H9 (cell line): ENCODE data around the gene ZNF248. TPM values are rescaled to one million over a fixed set of nuclear protein-coding genes. Genes with fewer than 3 reads are reported as not detected.

Experiments used
- DNase-seq: peaks from one replicate; pipeline ENCODE4 v3.0.0-alpha.2; 2017
- H2AFZ ChIP-seq: one replicate; pipeline ENCODE4 v1.6.1; 2013; ENCODE audit warnings: mild to moderate bottlenecking, low read length, control low read depth, moderate library complexity
- H2AK5ac ChIP-seq: 2 replicates; pipeline ENCODE4 v1.6.1; 2013; ENCODE audit warnings: low read length, control low read depth, mixed read lengths; ENCODE audit not compliant: insufficient read length
- H2BK120ac ChIP-seq: one replicate; pipeline ENCODE4 v1.6.1; 2013; ENCODE audit warnings: low read depth, mild to moderate bottlenecking, low read length, control low read depth, inconsistent platforms; ENCODE audit not compliant: poor library complexity, severe bottlenecking
- H2BK12ac ChIP-seq: 2 replicates; pipeline ENCODE4 v1.6.1; 2013; ENCODE audit warnings: low read length, control low read depth, mixed read lengths, low read depth; ENCODE audit not compliant: insufficient read length
- H2BK15ac ChIP-seq: 2 replicates; pipeline ENCODE4 v1.6.1; 2013; ENCODE audit warnings: low read depth, low read length, control low read depth
- H2BK20ac ChIP-seq: one replicate; pipeline ENCODE4 v1.6.1; 2013; ENCODE audit warnings: low read depth, mild to moderate bottlenecking, low read length, control low read depth, inconsistent platforms; ENCODE audit not compliant: poor library complexity, severe bottlenecking
- H2BK5ac ChIP-seq: 2 replicates; pipeline ENCODE4 v1.6.1; 2013; ENCODE audit warnings: low read length, control low read depth, mixed read lengths; ENCODE audit not compliant: insufficient read length
- H3K14ac ChIP-seq: 2 replicates; pipeline ENCODE4 v1.6.1; 2013; ENCODE audit warnings: low read length, control low read depth; ENCODE audit not compliant: insufficient read depth
- H3K18ac ChIP-seq: 2 replicates; pipeline ENCODE4 v1.6.1; 2013; ENCODE audit warnings: low read depth, mild to moderate bottlenecking, mixed read lengths, low read length, control low read depth; ENCODE audit not compliant: insufficient read length
- H3K23ac ChIP-seq: 2 replicates; pipeline ENCODE4 v1.6.1; 2013; ENCODE audit warnings: low read length, control low read depth, mixed read lengths, low read depth; ENCODE audit not compliant: insufficient read length
- H3K23me2 ChIP-seq: 2 replicates; pipeline ENCODE4 v1.6.1; 2013; ENCODE audit warnings: low read depth, mild to moderate bottlenecking, mixed read lengths, low read length, control low read depth; ENCODE audit not compliant: insufficient read length, poor library complexity, severe bottlenecking
- H3K27ac ChIP-seq: 2 replicates; pipeline ENCODE4 v1.5.1; 2013; ENCODE audit warnings: low read length, control low read depth, mixed read lengths, low read depth; ENCODE audit not compliant: insufficient read length
- H3K27me3 ChIP-seq: 2 replicates; pipeline ENCODE4 v1.6.1; 2013; ENCODE audit warnings: low read length, control low read depth, inconsistent platforms; ENCODE audit not compliant: insufficient read depth
- H3K4ac ChIP-seq: 2 replicates; pipeline ENCODE4 v1.6.1; 2013; ENCODE audit warnings: low read depth, mild to moderate bottlenecking, control low read depth, inconsistent platforms, low read length, moderate library complexity
- H3K4me1 ChIP-seq: 2 replicates; pipeline ENCODE4 v1.6.1; 2013; ENCODE audit warnings: low read length, control low read depth, inconsistent platforms; ENCODE audit not compliant: insufficient read depth
- H3K4me2 ChIP-seq: 2 replicates; pipeline ENCODE4 v1.6.1; 2013; ENCODE audit warnings: low read length, control low read depth, mixed read lengths; ENCODE audit not compliant: insufficient read length, insufficient read depth
- H3K56ac ChIP-seq: 2 replicates; pipeline ENCODE4 v1.6.1; 2013; ENCODE audit warnings: low read depth, mild to moderate bottlenecking, mixed read lengths, low read length, control low read depth; ENCODE audit not compliant: insufficient read length
- H3K79me1 ChIP-seq: 2 replicates; pipeline ENCODE4 v1.6.1; 2013; ENCODE audit warnings: low read depth, mild to moderate bottlenecking, moderate library complexity, low read length, control low read depth, inconsistent platforms; ENCODE audit not compliant: insufficient read depth, poor library complexity, severe bottlenecking
- H3K79me2 ChIP-seq: 2 replicates; pipeline ENCODE4 v1.6.1; 2013; ENCODE audit warnings: low read length, control low read depth, inconsistent platforms; ENCODE audit not compliant: insufficient read depth
- H3K9ac ChIP-seq: 2 replicates; pipeline ENCODE4 v1.6.1; 2013; ENCODE audit warnings: low read length, control low read depth, mixed read lengths; ENCODE audit not compliant: insufficient read length; ENCODE audit errors: extremely low read depth
- H3K9me3 ChIP-seq: one replicate; pipeline ENCODE4 v1.6.1; 2013; ENCODE audit warnings: low read depth, low read length, inconsistent platforms; ENCODE audit not compliant: control insufficient read depth
- H3T11ph ChIP-seq: one replicate; pipeline ENCODE4 v1.6.1; 2013; ENCODE audit warnings: mild to moderate bottlenecking, low read length, control low read depth, inconsistent platforms
- H4K20me1 ChIP-seq: one replicate; pipeline ENCODE4 v1.6.1; 2013; ENCODE audit not compliant: control insufficient read depth, insufficient read length, insufficient read depth
- H4K5ac ChIP-seq: 2 replicates; pipeline ENCODE4 v1.6.1; 2013; ENCODE audit warnings: low read depth, mild to moderate bottlenecking, mixed read lengths, low read length, control low read depth; ENCODE audit not compliant: insufficient read length
- H4K8ac ChIP-seq: replicated peaks from 2 replicates; pipeline ENCODE4 v1.6.1; 2013; ENCODE audit warnings: low read length, control low read depth, mixed read lengths, low read depth; ENCODE audit not compliant: insufficient read length
- H4K91ac ChIP-seq: 2 replicates; pipeline ENCODE4 v1.6.1; 2013; ENCODE audit warnings: low read depth, mild to moderate bottlenecking, moderate library complexity, mixed read lengths, low read length, control low read depth; ENCODE audit not compliant: insufficient read length
- H3K27ac Mint-ChIP-seq, 3 experiments: 2 replicates in 2 of 3; 3 replicates in 1 of 3; pipeline ENCODE4 v1.8.0; 2020 to 2021; ENCODE audit warnings: mixed read lengths in 3 of 3, mild to moderate bottlenecking in 1 of 3, moderate library complexity in 1 of 3
- H3K27me3 Mint-ChIP-seq: 2 replicates; pipeline ENCODE4 v1.8.0; 2021; ENCODE audit warnings: low read depth, mild to moderate bottlenecking, moderate library complexity, mixed read lengths
- H3K36me3 Mint-ChIP-seq, 3 experiments: 2 replicates in 2 of 3; 3 replicates in 1 of 3; pipeline ENCODE4 v1.8.0; 2020 to 2021; ENCODE audit warnings: low read depth in 3 of 3, mixed read lengths in 3 of 3; ENCODE audit not compliant: insufficient read depth in 1 of 3
- H3K4me1 Mint-ChIP-seq, 2 experiments: 2 replicates each; pipeline ENCODE4 v1.8.0; 2020; ENCODE audit warnings: mixed read lengths in 2 of 2
- H3K4me3 Mint-ChIP-seq, 2 experiments: 2 replicates in 1 of 2; 3 replicates in 1 of 2; pipeline ENCODE4 v1.8.0; 2020 to 2021; ENCODE audit warnings: mild to moderate bottlenecking in 2 of 2, mixed read lengths in 2 of 2, moderate library complexity in 1 of 2
- H3K9me3 Mint-ChIP-seq, 2 experiments: 2 replicates in 1 of 2; 3 replicates in 1 of 2; pipeline ENCODE4 v1.8.0; 2020; ENCODE audit warnings: mild to moderate bottlenecking in 2 of 2, mixed read lengths in 2 of 2, moderate library complexity in 1 of 2
- WGBS: extraction: QIAGEN DNeasy Blood & Tissue Kit; methylation state at CpG from one replicate; pipeline ENCODE4 v1.1.7; 2013; ENCODE audit warnings: missing lambda C conversion rate, low lambda C conversion rate, mixed read lengths; ENCODE audit not compliant: insufficient read length; ENCODE audit errors: extremely low coverage; 5-methylcytosine and 5-hydroxymethylcytosine counted together
- total RNA-seq: library from RNA; stranded (reverse); gene quantifications from 2 replicates; pipeline ENCODE4 v1.2.1, GENCODE V29; 2021
- TF ChIP-seq, protein P1 (sequence below): fragments of 200-600 bp; sonication (generic); conservative IDR thresholded peaks from 3 replicates; pipeline ENCODE4 v1.8.0; 2021; ENCODE audit warnings: antibody characterized with exemption, mild to moderate bottlenecking

ZNF248 gene
- total RNA-seq, 1 experiment from 2014 or later: 5.4 TPM

DNA sequence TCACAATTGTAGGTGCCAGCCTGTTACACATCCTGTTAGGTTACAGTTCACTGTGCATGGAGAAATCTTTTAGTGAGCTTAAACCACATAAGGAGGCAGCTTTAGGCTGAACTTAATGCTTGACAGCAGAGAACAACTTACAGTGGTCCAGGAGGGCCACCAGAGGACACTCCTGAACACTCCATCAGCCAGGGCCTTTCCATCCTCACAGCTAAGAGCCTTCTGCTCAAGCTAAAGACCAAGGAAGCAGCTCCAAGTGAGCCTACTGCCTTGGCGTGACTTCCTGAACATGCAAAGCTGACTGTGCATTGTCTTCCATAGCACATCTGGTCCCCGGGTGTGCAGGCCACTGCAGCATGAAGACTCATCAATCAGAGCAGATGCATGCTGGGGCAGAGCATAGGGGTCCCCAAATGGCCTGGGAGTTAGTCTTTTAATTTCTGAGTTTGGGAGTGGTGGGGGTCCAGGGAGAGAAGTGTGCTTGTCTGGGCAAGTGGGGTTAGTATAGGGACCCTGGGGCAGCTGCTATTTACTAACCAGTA is 105.0 kb downstream of the ZNF248 start:
- no peak overlapping the region for H3K4me3 Mint-ChIP-seq
- no peak overlapping the region for H2AK5ac ChIP-seq
- H3K27ac Mint-ChIP-seq: no peak overlapping the region
- H2AFZ ChIP-seq: no peak overlapping the region
- no peak overlapping the region for H3K27ac ChIP-seq
- H3K14ac ChIP-seq: no peak overlapping the region
- H3K4me1 ChIP-seq: no peaks in the 10 kb centered on the region
- H3K36me3 Mint-ChIP-seq: peaks cover 3 to 25% (median 12%) of the 10 kb centered on the region in 3 experiments; a peak in 5 of 7 replicates
- no peak overlapping the region for H4K91ac ChIP-seq
- no peak overlapping the region for H2BK120ac ChIP-seq
- H2BK20ac ChIP-seq: no peak overlapping the region
- H3T11ph ChIP-seq: no peak overlapping the region
- no peak overlapping the region for H2BK12ac ChIP-seq
- no peak overlapping the region for H2BK5ac ChIP-seq
- no peak overlapping the region for H3K4ac ChIP-seq
- H3K79me1 ChIP-seq: no peaks in the 10 kb centered on the region
- no peaks in the 10 kb centered on the region for H3K79me2 ChIP-seq
- H3K4me2 ChIP-seq: no peak overlapping the region
- WGBS: no CpG with 5 or more reads among the region's 2 CpGs
- H3K4me1 Mint-ChIP-seq: no peaks in the 10 kb centered on the region
- H3K9ac ChIP-seq: no peak overlapping the region
- peaks cover 82 to 94% of the 10 kb centered on the region in 2 experiments for H3K9me3 Mint-ChIP-seq
- no peaks in the 10 kb centered on the region for H3K23me2 ChIP-seq
- H2BK15ac ChIP-seq: no peak overlapping the region
- H4K5ac ChIP-seq: no peak overlapping the region
- peaks cover 60% of the 10 kb centered on the region for H3K9me3 ChIP-seq
- no peaks in the 10 kb centered on the region; the same call in none of the 2 replicates for H3K27me3 Mint-ChIP-seq
- DNase-seq: no peak
- no peaks in the 10 kb centered on the region for H3K27me3 ChIP-seq
- TF ChIP-seq, protein P1, sequence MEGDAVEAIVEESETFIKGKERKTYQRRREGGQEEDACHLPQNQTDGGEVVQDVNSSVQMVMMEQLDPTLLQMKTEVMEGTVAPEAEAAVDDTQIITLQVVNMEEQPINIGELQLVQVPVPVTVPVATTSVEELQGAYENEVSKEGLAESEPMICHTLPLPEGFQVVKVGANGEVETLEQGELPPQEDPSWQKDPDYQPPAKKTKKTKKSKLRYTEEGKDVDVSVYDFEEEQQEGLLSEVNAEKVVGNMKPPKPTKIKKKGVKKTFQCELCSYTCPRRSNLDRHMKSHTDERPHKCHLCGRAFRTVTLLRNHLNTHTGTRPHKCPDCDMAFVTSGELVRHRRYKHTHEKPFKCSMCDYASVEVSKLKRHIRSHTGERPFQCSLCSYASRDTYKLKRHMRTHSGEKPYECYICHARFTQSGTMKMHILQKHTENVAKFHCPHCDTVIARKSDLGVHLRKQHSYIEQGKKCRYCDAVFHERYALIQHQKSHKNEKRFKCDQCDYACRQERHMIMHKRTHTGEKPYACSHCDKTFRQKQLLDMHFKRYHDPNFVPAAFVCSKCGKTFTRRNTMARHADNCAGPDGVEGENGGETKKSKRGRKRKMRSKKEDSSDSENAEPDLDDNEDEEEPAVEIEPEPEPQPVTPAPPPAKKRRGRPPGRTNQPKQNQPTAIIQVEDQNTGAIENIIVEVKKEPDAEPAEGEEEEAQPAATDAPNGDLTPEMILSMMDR: no peak
- no peak overlapping the region for H3K18ac ChIP-seq
- no peak overlapping the region for H3K56ac ChIP-seq
- no peak overlapping the region for H3K23ac ChIP-seq
- H4K20me1 ChIP-seq: no peaks in the 10 kb centered on the region
- no peak overlapping the region for H4K8ac ChIP-seq
